ENCODE data around the gene LRRIQ1.
"Not testable (repeated sequence)": the region's sequence is repeated elsewhere in the genome, so short reads cannot be mapped to it uniquely, and the experiment has no call there.

LRRIQ1 gene

DNA sequence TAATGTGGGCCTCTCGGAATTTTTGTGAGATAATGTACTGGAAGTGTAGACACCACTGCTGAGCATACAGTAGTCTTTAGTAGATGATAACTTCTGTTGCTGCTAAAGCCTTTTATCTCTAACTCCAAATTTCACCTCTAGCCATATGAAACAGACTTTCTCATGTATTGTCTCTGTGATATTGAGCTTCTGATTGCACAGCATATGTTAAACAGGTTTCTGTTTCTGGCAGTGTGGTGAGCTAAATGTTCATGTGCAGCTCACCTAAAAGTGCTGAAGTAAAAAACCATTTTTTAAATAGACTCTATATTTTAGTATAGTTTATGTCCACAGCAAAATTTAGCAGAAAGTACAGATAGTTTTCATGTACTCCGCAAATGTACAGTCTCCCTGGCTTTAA, 154.6 kb downstream of the LRRIQ1 start:
- Histone ChIP-seq H3K36me3 (ENCODE audit: control insufficient read depth, insufficient read depth, low read length, severe bottlenecking) (no peaks in the 10 kb centered on the region), H3K9me3 (ENCODE audit: control insufficient read depth, low read length) (no peaks in the 10 kb centered on the region), H3K27me3 (replicated peaks; ENCODE audit: control insufficient read depth, insufficient read depth, low read length) (no peaks in the 10 kb centered on the region), H3K4me3 (ENCODE audit: low read length) (no peak overlapping the region), H3K9ac (ENCODE audit: low read length) (no peak overlapping the region), H3K4me1 (ENCODE audit: control insufficient read depth, insufficient read depth, low read length) (no peaks in the 10 kb centered on the region)
- DNase-seq (ENCODE audit: low read depth), result no peak

DNA sequence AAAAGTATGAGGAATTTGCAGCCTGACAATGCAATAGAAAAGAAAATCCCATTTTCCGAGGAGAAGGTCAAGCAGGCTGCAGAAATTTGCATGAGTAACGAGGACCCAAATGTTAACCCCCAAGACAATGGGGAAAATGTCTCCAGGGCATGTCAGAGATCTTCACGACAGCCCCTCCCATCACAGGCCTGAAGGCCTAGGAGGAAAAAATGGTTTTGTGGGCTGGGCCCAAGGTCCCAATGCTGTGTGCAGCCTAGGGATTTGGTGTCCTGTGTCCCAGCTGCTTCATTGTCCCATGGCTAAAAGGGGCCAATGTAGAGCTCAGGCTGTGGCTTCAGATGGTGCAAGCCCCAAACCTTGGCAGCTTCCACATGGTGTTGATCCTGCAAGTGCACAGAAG, 167.7 kb downstream of the LRRIQ1 start:
- H3K9me3 ChIP-seq (ENCODE audit: control insufficient read depth, low read length); H3K9ac ChIP-seq (ENCODE audit: low read length); H3K27me3 ChIP-seq (replicated peaks; ENCODE audit: control insufficient read depth, insufficient read depth, low read length); H3K4me1 ChIP-seq (ENCODE audit: control insufficient read depth, insufficient read depth, low read length); DNase-seq (ENCODE audit: low read depth); H3K4me3 ChIP-seq (ENCODE audit: low read length); H3K36me3 ChIP-seq (ENCODE audit: control insufficient read depth, insufficient read depth, low read length, severe bottlenecking): not testable (repeated sequence)

DNA sequence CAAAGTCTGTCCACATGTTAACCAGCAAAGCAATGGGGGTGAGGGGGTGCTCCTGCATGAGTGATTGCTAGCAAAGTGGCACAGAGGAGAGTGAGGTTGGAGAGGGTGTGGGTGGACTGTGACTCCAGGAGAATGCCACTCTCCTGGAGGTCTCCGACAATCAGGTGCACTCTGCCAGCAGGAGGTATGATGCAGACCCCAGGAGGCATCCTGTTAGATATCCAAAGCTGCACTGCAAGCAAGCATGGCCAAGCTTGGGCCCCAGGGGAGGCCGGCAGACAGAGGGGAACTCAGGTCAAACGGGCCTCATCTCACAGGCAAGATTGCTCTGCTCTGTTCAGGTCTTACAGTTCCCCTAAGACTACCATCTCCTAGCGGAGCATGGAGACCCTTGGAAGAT, 170.4 kb downstream of the LRRIQ1 start:
- Histone ChIP-seq H3K9ac (ENCODE audit: low read length) (no peak overlapping the region), H3K9me3 (ENCODE audit: control insufficient read depth, low read length) (peaks cover 8% of the 10 kb centered on the region), H3K4me3 (ENCODE audit: low read length) (no peak overlapping the region), H3K4me1 (ENCODE audit: control insufficient read depth, insufficient read depth, low read length) (no peaks in the 10 kb centered on the region), H3K36me3 (ENCODE audit: control insufficient read depth, insufficient read depth, low read length, severe bottlenecking) (no peaks in the 10 kb centered on the region), H3K27me3 (replicated peaks; ENCODE audit: control insufficient read depth, insufficient read depth, low read length) (peaks cover 3% of the 10 kb centered on the region)
- DNase-seq (ENCODE audit: low read depth), result no peak

DNA sequence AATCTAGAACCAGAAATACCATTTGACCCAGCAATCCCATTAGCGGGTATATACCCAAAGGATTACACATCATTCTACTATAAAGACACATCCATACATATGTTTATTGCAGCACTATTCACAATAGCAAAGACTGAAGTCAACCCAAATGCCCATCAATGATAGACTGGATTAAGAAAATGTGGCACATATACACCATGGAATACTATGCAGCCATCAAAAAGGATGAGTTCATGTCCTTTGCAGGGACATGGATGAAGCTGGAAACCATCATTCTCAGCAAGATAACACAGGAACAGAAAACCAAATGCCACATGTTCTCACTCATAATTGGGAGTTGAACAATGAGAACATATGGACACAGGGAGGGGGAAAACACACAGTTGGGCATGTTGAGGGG, 188.2 kb downstream of the LRRIQ1 start:
- not testable (repeated sequence) for H3K9ac ChIP-seq (ENCODE audit: low read length); H3K4me3 ChIP-seq (ENCODE audit: low read length); H3K9me3 ChIP-seq (ENCODE audit: control insufficient read depth, low read length); H3K27me3 ChIP-seq (replicated peaks; ENCODE audit: control insufficient read depth, insufficient read depth, low read length); DNase-seq (ENCODE audit: low read depth); H3K4me1 ChIP-seq (ENCODE audit: control insufficient read depth, insufficient read depth, low read length); H3K36me3 ChIP-seq (ENCODE audit: control insufficient read depth, insufficient read depth, low read length, severe bottlenecking)

DNA sequence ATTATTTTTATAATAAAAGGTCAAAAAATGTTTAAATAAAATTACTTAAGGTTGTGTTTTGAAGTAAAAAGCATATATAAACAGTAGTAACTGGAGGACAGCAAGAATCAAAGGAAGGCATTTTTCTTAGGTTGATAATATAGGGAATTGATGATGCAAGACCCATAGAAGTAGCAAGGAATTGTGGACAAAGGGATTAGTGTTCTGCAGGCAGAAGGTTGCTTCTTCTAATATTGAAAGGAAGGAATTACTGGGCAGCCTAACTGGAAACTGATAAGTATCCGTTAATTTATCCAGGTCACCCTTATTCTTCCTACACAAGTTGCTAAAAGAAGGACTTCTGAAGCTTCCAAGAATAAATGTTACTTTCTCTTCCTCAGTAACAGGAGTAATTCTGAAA, 189.3 kb downstream of the LRRIQ1 start:
- Histone ChIP-seq H3K36me3 (ENCODE audit: control insufficient read depth, insufficient read depth, low read length, severe bottlenecking) (no peaks in the 10 kb centered on the region), H3K27me3 (replicated peaks; ENCODE audit: control insufficient read depth, insufficient read depth, low read length) (no peaks in the 10 kb centered on the region), H3K9me3 (ENCODE audit: control insufficient read depth, low read length) (no peaks in the 10 kb centered on the region), H3K4me3 (ENCODE audit: low read length) (no peak overlapping the region), H3K4me1 (ENCODE audit: control insufficient read depth, insufficient read depth, low read length) (no peaks in the 10 kb centered on the region), H3K9ac (ENCODE audit: low read length) (no peak overlapping the region)
- peak; percentile 13 for DNase-seq (ENCODE audit: low read depth)

DNA sequence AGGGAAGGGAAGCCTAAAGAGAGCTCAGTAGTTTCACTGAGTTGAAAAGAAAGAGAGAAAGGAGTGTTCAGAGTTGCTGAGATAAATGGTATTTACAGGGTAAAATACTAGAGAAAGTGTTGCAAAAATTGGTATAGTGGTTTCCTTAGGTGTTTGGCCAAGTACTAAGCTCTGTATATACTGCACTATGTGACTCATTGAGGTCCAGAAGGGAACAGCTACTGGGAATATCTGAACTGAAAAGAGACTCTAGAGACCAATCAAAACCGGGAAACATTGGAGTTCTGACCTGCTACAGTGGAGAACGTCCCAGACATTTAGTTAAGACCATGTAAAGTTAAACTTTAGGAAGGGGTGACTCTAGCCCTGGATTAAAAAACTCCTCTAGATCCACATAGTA, 201.2 kb downstream of the LRRIQ1 start:
- H3K4me3 ChIP-seq (ENCODE audit: low read length), result no peak overlapping the region
- H3K4me1 ChIP-seq (ENCODE audit: control insufficient read depth, insufficient read depth, low read length), result no peaks in the 10 kb centered on the region
- H3K27me3 ChIP-seq (replicated peaks; ENCODE audit: control insufficient read depth, insufficient read depth, low read length), result no peaks in the 10 kb centered on the region
- no peaks in the 10 kb centered on the region for H3K36me3 ChIP-seq (ENCODE audit: control insufficient read depth, insufficient read depth, low read length, severe bottlenecking)
- DNase-seq (ENCODE audit: low read depth), result peak; percentile 36
- H3K9ac ChIP-seq (ENCODE audit: low read length), result no peak overlapping the region
- H3K9me3 ChIP-seq (ENCODE audit: control insufficient read depth, low read length), result peaks cover 13% of the 10 kb centered on the region

DNA sequence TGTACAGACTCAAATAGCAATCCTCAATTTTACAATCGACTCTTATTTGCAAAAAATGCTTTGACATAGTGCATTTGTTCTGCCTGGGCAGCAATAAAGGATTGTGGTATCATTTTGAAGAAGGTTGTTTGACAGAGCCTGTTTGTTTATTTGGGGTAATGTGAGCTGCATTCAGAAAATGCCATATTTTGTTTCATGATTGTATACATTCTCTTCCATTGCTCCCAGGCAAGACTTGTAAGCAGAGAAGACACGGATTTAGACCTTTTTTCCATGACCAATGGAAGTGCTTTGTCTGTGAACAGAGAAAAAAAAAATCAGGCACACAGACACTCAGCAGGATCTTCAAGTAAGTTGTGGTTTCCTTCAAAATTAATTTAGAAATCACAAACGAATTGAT, 208.4 kb downstream of the LRRIQ1 start:
- Histone ChIP-seq H3K4me1 (ENCODE audit: control insufficient read depth, insufficient read depth, low read length) (no peaks in the 10 kb centered on the region), H3K36me3 (ENCODE audit: control insufficient read depth, insufficient read depth, low read length, severe bottlenecking) (no peaks in the 10 kb centered on the region), H3K9ac (ENCODE audit: low read length) (no peak overlapping the region), H3K27me3 (replicated peaks; ENCODE audit: control insufficient read depth, insufficient read depth, low read length) (no peaks in the 10 kb centered on the region), H3K4me3 (ENCODE audit: low read length) (no peak overlapping the region), H3K9me3 (ENCODE audit: control insufficient read depth, low read length) (no peaks in the 10 kb centered on the region)
- DNase-seq (ENCODE audit: low read depth), result peak; percentile 85

DNA sequence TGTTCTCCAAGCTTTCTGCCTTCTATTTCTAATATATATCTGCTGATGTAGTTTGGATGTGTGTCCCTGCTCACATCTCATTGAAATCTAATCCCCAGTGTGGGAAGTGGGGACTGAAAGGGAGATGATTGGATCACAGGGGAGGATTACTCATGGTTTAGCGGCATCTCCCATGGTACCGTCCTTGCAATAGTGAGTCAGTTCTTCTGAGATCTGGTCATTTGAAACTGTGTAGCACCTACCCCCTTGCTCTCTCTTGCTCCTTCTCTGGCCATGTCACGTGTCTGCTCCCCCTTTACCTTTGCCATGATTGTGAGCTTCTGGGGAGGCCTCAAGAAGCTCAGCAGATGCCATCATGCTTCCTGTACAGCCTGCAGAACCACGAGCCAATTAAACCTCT, 217.7 kb downstream of the LRRIQ1 start:
- Histone ChIP-seq H3K36me3 (ENCODE audit: control insufficient read depth, insufficient read depth, low read length, severe bottlenecking) (no peaks in the 10 kb centered on the region), H3K9me3 (ENCODE audit: control insufficient read depth, low read length) (no peaks in the 10 kb centered on the region), H3K4me3 (ENCODE audit: low read length) (no peak overlapping the region), H3K4me1 (ENCODE audit: control insufficient read depth, insufficient read depth, low read length) (no peaks in the 10 kb centered on the region), H3K9ac (ENCODE audit: low read length) (no peak overlapping the region), H3K27me3 (replicated peaks; ENCODE audit: control insufficient read depth, insufficient read depth, low read length) (no peaks in the 10 kb centered on the region)
- DNase-seq (ENCODE audit: low read depth), result no peak

DNA sequence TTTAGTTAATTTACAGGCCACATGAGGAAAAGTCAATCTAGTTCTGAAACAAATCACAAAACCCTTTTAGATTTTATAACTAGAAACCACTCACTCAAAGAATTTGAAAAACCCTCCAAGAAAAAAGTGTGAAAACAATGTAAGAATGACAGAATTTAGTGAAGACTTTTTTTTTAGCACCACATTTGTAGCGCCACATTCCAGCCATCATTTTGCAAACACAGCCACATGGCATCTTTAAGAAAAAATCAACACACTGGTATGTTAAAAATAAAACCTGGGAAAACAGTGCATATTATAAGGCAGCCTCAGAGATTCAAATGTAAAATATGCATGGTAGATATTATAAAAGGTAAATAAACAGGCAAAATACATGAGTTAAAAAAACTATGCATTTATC, 221.5 kb downstream of the LRRIQ1 start:
- Histone ChIP-seq H3K9ac (ENCODE audit: low read length) (no peak overlapping the region), H3K9me3 (ENCODE audit: control insufficient read depth, low read length) (no peaks in the 10 kb centered on the region), H3K27me3 (replicated peaks; ENCODE audit: control insufficient read depth, insufficient read depth, low read length) (no peaks in the 10 kb centered on the region), H3K4me1 (ENCODE audit: control insufficient read depth, insufficient read depth, low read length) (no peaks in the 10 kb centered on the region), H3K36me3 (ENCODE audit: control insufficient read depth, insufficient read depth, low read length, severe bottlenecking) (no peaks in the 10 kb centered on the region), H3K4me3 (ENCODE audit: low read length) (no peak overlapping the region)
- DNase-seq (ENCODE audit: low read depth), result no peak

DNA sequence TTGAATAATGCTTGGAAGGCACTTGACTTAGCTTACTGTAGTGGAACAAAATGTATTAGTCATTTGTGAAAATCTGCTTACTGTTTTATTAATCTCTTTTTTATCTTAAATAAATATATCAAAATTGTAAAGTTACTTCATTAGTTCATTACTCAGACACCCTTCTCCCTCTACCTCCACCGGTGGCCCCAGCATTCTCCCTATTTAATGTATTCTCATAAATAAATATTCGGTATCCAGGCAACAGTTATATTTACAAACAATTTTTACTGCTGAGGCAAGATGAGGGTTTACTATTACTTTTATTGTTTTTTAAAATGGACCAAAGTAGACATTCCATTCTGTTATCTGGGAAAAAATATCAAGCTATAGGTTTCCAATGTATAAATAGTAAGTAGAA, 224.3 kb downstream of the LRRIQ1 start:
- Histone ChIP-seq H3K4me1 (ENCODE audit: control insufficient read depth, insufficient read depth, low read length) (no peaks in the 10 kb centered on the region), H3K9ac (ENCODE audit: low read length) (no peak overlapping the region), H3K4me3 (ENCODE audit: low read length) (no peak overlapping the region), H3K9me3 (ENCODE audit: control insufficient read depth, low read length) (no peaks in the 10 kb centered on the region), H3K36me3 (ENCODE audit: control insufficient read depth, insufficient read depth, low read length, severe bottlenecking) (no peaks in the 10 kb centered on the region), H3K27me3 (replicated peaks; ENCODE audit: control insufficient read depth, insufficient read depth, low read length) (no peaks in the 10 kb centered on the region)
- DNase-seq (ENCODE audit: low read depth), result no peak

DNA sequence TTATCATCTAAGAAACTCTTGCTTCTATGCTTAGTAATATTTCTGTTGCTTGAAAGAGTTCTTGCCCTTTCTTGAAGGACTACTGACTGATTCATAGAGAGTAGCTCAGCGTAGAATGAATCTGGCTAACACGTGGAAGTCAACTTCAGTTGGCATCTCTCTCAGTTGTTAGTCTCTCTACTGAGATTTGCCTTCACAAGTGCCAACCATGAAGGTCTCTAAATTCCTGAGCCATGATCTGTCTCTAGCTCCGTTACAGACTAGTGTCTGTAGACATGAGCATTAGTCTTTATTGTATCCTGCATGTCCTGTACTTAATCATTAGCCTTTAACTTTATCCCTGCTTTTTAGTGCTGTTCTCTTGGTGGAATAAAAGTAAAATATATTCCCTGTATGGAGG, 224.7 kb downstream of the LRRIQ1 start:
- Histone ChIP-seq H3K9ac (ENCODE audit: low read length) (no peak overlapping the region), H3K4me1 (ENCODE audit: control insufficient read depth, insufficient read depth, low read length) (no peaks in the 10 kb centered on the region), H3K4me3 (ENCODE audit: low read length) (no peak overlapping the region), H3K36me3 (ENCODE audit: control insufficient read depth, insufficient read depth, low read length, severe bottlenecking) (no peaks in the 10 kb centered on the region), H3K9me3 (ENCODE audit: control insufficient read depth, low read length) (no peaks in the 10 kb centered on the region), H3K27me3 (replicated peaks; ENCODE audit: control insufficient read depth, insufficient read depth, low read length) (no peaks in the 10 kb centered on the region)
- no peak for DNase-seq (ENCODE audit: low read depth)

DNA sequence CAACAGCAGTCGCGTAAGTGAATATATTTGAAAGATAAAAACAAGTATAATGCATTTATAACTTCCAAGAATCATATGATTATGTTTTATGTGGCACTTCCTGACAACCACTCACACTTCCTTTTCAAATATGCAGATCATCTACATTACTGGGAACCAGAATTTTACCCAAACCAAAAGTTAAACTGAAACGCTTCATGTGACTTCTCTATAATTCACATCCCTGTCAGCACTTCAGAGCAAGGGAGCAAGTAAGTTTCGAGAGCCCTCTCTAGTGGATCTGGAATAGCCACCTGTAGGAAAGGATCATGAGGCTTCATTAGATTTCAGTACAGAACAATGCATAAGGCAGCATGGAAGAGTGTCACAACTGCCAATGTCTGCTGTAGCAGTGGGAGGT, 230.2 kb downstream of the LRRIQ1 start:
- H3K27me3 ChIP-seq (replicated peaks; ENCODE audit: control insufficient read depth, insufficient read depth, low read length), result no peaks in the 10 kb centered on the region
- no peaks in the 10 kb centered on the region for H3K9me3 ChIP-seq (ENCODE audit: control insufficient read depth, low read length)
- H3K9ac ChIP-seq (ENCODE audit: low read length), result no peak overlapping the region
- H3K36me3 ChIP-seq (ENCODE audit: control insufficient read depth, insufficient read depth, low read length, severe bottlenecking), result no peaks in the 10 kb centered on the region
- H3K4me3 ChIP-seq (ENCODE audit: low read length), result no peak overlapping the region
- H3K4me1 ChIP-seq (ENCODE audit: control insufficient read depth, insufficient read depth, low read length), result no peaks in the 10 kb centered on the region
- DNase-seq (ENCODE audit: low read depth), result no peak
